Tibial nerve (tissue), 4 donors: ENCODE results near the gene PERCC1.

Experiments
- EP300 ChIP-seq, 2 donors: sonication (generic); formaldehyde crosslinking; IDR thresholded peaks; one replicate each; pipeline ENCODE4 v1.6.1; 2017; ENCODE audit warnings: antibody characterized with exemption in 2 of 2, mild to moderate bottlenecking in 1 of 2
- POLR2A ChIP-seq, 2 donors: fragments of 450-650 bp; IDR thresholded peaks; one replicate each; pipeline ENCODE4 v1.6.1; 2017; ENCODE audit warnings: antibody characterized with exemption in 2 of 2, mild to moderate bottlenecking in 2 of 2, moderate library complexity in 2 of 2
- TF ChIP-seq, protein P1 (sequence below), 5 experiments: fragments of 200-600 bp in 3 of 5; fragments of 450-650 bp in 2 of 5; sonication (generic) in 3 of 5; IDR thresholded peaks; one replicate each; pipeline ENCODE4 v1.5.1; 2016 to 2019; ENCODE audit warnings: antibody characterized with exemption in 5 of 5, mild to moderate bottlenecking in 3 of 5, moderate library complexity in 2 of 5

DNA sequence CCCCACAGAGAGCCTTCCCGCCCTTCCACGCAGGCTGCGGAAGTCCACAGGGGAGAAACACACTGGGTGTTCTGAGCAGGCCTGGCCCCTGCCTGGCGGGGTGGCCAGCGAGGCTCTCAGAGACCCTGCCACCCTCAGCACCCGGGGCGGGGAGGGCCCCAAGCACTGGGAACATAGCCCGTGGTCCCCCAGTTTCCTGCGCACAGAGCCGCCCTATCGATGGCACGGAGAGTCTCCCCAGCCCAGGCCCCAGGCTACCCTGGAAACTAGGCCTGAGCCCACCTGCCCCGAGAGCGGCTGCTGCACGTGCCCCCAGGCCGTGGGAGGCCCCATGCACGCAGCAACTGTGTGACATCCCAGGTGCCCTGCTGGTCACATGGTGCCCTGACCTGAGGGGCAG, 23.7 kb downstream of the PERCC1 start:
- TF ChIP-seq POLR2A (IDR thresholded peaks at IDR 0.05) (no peak), EP300 (IDR thresholded peaks at IDR 0.05) (no peak)
- TF ChIP-seq, protein P1, sequence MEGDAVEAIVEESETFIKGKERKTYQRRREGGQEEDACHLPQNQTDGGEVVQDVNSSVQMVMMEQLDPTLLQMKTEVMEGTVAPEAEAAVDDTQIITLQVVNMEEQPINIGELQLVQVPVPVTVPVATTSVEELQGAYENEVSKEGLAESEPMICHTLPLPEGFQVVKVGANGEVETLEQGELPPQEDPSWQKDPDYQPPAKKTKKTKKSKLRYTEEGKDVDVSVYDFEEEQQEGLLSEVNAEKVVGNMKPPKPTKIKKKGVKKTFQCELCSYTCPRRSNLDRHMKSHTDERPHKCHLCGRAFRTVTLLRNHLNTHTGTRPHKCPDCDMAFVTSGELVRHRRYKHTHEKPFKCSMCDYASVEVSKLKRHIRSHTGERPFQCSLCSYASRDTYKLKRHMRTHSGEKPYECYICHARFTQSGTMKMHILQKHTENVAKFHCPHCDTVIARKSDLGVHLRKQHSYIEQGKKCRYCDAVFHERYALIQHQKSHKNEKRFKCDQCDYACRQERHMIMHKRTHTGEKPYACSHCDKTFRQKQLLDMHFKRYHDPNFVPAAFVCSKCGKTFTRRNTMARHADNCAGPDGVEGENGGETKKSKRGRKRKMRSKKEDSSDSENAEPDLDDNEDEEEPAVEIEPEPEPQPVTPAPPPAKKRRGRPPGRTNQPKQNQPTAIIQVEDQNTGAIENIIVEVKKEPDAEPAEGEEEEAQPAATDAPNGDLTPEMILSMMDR (IDR thresholded peaks at IDR 0.05), result no peak
